ENCODE measurements around the gene FAM20A. TPM values are rescaled to one million over a fixed set of nuclear protein-coding genes. Genes with fewer than 3 reads are reported as not detected.

Gene FAM20A
- total and polyA plus RNA-seq, 9 of the 15 experiments (the other 6 are each of a cell fraction or from before 2014, with no cell fraction given) = 0.07 TPM; not detected in 8

GRCh38 chr17:68512247-68512959 lies 88.8 kb downstream of the FAM20A start, which contains the start of gene PRKAR1A (continued):
- TF ChIP-seq TFE3 (CRISPR knock-in tag; IDR thresholded peaks at IDR 0.05) = no peak
- TF ChIP-seq ZNF398 (CRISPR knock-in tag; IDR thresholded peaks at IDR 0.05) = no peak
- TF ChIP-seq ZNF644 (tag; IDR thresholded peaks at IDR 0.05; ENCODE audit: low read depth) = no peak
- TF ChIP-seq ZNF764 (CRISPR knock-in tag; IDR thresholded peaks at IDR 0.05; ENCODE audit: low read depth) = no peak
- TF ChIP-seq HMG20B (CRISPR knock-in tag; IDR thresholded peaks at IDR 0.05) = no peak
- peak; percentile 60 to 68; a peak in 1 of 4 replicates for TF ChIP-seq FOXK2 (conservative IDR thresholded peaks at IDR 0.05 in 1 of 2, IDR thresholded peaks at IDR 0.05 in 1 of 2; ENCODE audit: low read depth in 2 of 2)
- TF ChIP-seq HBP1 (CRISPR knock-in tag; IDR thresholded peaks at IDR 0.05) = no peak
- no peak for TF ChIP-seq TFAM (CRISPR knock-in tag; conservative IDR thresholded peaks at IDR 0.05)
- no peak for TF ChIP-seq LARP7 (IDR thresholded peaks at IDR 0.05)
- no peak for TF ChIP-seq NR4A1 (CRISPR knock-in tag; IDR thresholded peaks at IDR 0.05)
- no peak for TF ChIP-seq NR4A1 (tag; IDR thresholded peaks at IDR 0.05)
- no peak for TF ChIP-seq PRPF4 (IDR thresholded peaks at IDR 0.05; ENCODE audit: insufficient read depth, low read depth, low read length, poor library complexity, severe bottlenecking)
- TF ChIP-seq MED1 (CRISPR knock-in tag; IDR thresholded peaks at IDR 0.05; ENCODE audit: borderline replicate concordance) = no peak
- TF ChIP-seq MYBL2 (IDR thresholded peaks at IDR 0.05; ENCODE audit: low read depth) = no peak
- no peak for TF ChIP-seq MYBL2 (CRISPR knock-in tag; IDR thresholded peaks at IDR 0.05; ENCODE audit: borderline replicate concordance)
- no peak for TF ChIP-seq SIX5 (IDR thresholded peaks at IDR 0.05; ENCODE audit: borderline replicate concordance in 1 of 2, insufficient read depth in 1 of 2, low read depth in 1 of 2, low read length in 2 of 2)
- TF ChIP-seq ZNF518B (CRISPR knock-in tag; IDR thresholded peaks at IDR 0.05) = no peak
- no peak for TF ChIP-seq ELK3 (CRISPR knock-in tag; IDR thresholded peaks at IDR 0.05)

Measured in K562 (cell line).